Left lung (tissue), 10 donors: ENCODE measurements around the gene SPRED1. TPM values are rescaled to one million over a fixed set of nuclear protein-coding genes. Genes with fewer than 3 reads are reported as not detected.

ENCODE experiments used
- ATAC-seq: fragments of 200-7000 bp; cut with Tn5 transposase; one replicate; pipeline ENCODE4 v1.9.1; 2020; ENCODE audit warnings: moderate library complexity
- DNase-seq, 4 donors: peaks; one replicate each; pipeline ENCODE4 v3.0.0-alpha.2; 2013 to 2020
- H3K27ac ChIP-seq, 2 donors: fragments of 200-600 bp; sonication (generic) in 1 of 2; one replicate each; pipeline versions ENCODE4 v1.5.0 to v1.8.0; 2020 to 2021
- H3K27me3 ChIP-seq, 2 donors: fragments of 200-600 bp; sonication (generic) in 1 of 2; one replicate each; pipeline versions ENCODE4 v1.5.0 to v1.8.0; 2020 to 2021
- H3K36me3 ChIP-seq, 2 donors: fragments of 200-600 bp; sonication (generic) in 1 of 2; one replicate each; pipeline versions ENCODE4 v1.5.0 to v1.8.0; 2020 to 2021
- H3K4me1 ChIP-seq, 2 donors: fragments of 200-600 bp; one replicate each; pipeline ENCODE4 v1.8.0; 2021
- H3K4me3 ChIP-seq, 2 donors: fragments of 200-600 bp; sonication (generic) in 1 of 2; one replicate each; pipeline versions ENCODE4 v1.5.0 to v1.8.0; 2020 to 2021; ENCODE audit warnings: mild to moderate bottlenecking in 1 of 2
- H3K9me3 ChIP-seq, 2 donors: fragments of 200-600 bp; sonication (generic) in 1 of 2; one replicate each; pipeline versions ENCODE4 v1.5.0 to v1.8.0; 2020 to 2021
- CTCF ChIP-seq, 2 donors: fragments of 200-600 bp; sonication (generic) in 1 of 2; IDR thresholded peaks; one replicate each; pipeline versions ENCODE4 v1.5.0 to v1.8.0; 2021; ENCODE audit warnings: antibody characterized with exemption in 2 of 2
- intact Hi-C, 2 donors: fragments of 100-400 bp; cut with DNase I; formaldehyde crosslinking; loops; one replicate each; pipeline versions ENCODE4 v1.11.2 to v1.14.2; 2022
- polyA plus RNA-seq, 6 donors: library from polyadenylated mRNA; unstranded; fragments of 120-200 nt; gene quantifications; one replicate each; pipeline ENCODE4 v1.2.1, GENCODE V29; 2013; ENCODE audit not compliant: insufficient read length in 6 of 6
- total RNA-seq, 2 donors: library from RNA; stranded (reverse); fragmentation: NEBNext Ultra II Directional; extraction: Animal tissue kit (Norgen Biotek cat#: 25700); gene quantifications; one replicate each; pipeline ENCODE4 v1.2.1, GENCODE V29; 2021
- donor health status: DM: no; HTN: yes; CAD: no.
- donor health status: DM: no; HTN: no; CAD: no.

SPRED1 gene
- total and polyA plus RNA-seq, 8 donors, result 36.3 to 59.4 (median 44.6) TPM

GRCh38 chr15:38215707-38216106 is 36.9 kb upstream of the SPRED1 start:
- peaks cover 3 to 7% of the 10 kb centered on the region in 2 donors for H3K4me1 ChIP-seq
- intact Hi-C loops, result no loop called here
- DNase-seq (no peak), ATAC-seq (no peak)
- H3K9me3 ChIP-seq, result no peaks in the 10 kb centered on the region
- TF ChIP-seq CTCF (IDR thresholded peaks at IDR 0.05), result no peak
- H3K27ac ChIP-seq, result no peak overlapping the region
- H3K4me3 ChIP-seq, result no peak overlapping the region
- no peaks in the 10 kb centered on the region for H3K36me3 ChIP-seq
- H3K27me3 ChIP-seq, result no peaks in the 10 kb centered on the region

- no peaks in the 10 kb centered on the region for H3K36me3 ChIP-seq
- no peak for ATAC-seq
- H3K27ac ChIP-seq, result no peak overlapping the region
- no peak overlapping the region for H3K4me3 ChIP-seq
- H3K9me3 ChIP-seq, result no peaks in the 10 kb centered on the region
- peaks cover 3 to 7% of the 10 kb centered on the region in 2 donors for H3K4me1 ChIP-seq
- DNase-seq, result no peak
- H3K27me3 ChIP-seq, result no peaks in the 10 kb centered on the region
- TF ChIP-seq CTCF (IDR thresholded peaks at IDR 0.05), result no peak
- intact Hi-C loops, result no loop called here
Measured at GRCh38 chr15:38216763-38217162, 35.9 kb upstream of the SPRED1 start.

GRCh38 chr15:38217191-38217595 is 35.4 kb upstream of the SPRED1 start:
- intact Hi-C loops, result no loop called here
- peak overlapping the region; percentile 28 to 35 for H3K27ac ChIP-seq

GRCh38 chr15:38217788-38218609 is 34.6 kb upstream of the SPRED1 start:
- Histone ChIP-seq H3K27ac (peak overlapping the region; percentile 28 to 35), H3K4me3 (no peak overlapping the region), H3K4me1 (peaks cover 3 to 4% of the 10 kb centered on the region in 2 donors), H3K36me3 (no peaks in the 10 kb centered on the region), H3K27me3 (no peaks in the 10 kb centered on the region), H3K9me3 (no peaks in the 10 kb centered on the region)
- DNase-seq, result no peak
- intact Hi-C loops, result no loop called here
- TF ChIP-seq CTCF (IDR thresholded peaks at IDR 0.05), result no peak
- peak; percentile 83 for ATAC-seq

More at GRCh38 chr15:38217191-38217595, 35.4 kb upstream of the SPRED1 start:
- Histone ChIP-seq H3K9me3 (no peaks in the 10 kb centered on the region), H3K36me3 (no peaks in the 10 kb centered on the region), H3K4me3 (no peak overlapping the region), H3K27me3 (no peaks in the 10 kb centered on the region), H3K4me1 (peaks cover 3 to 7% of the 10 kb centered on the region in 2 donors)
- TF ChIP-seq CTCF (IDR thresholded peaks at IDR 0.05), result no peak
- DNase-seq, result no peak
- peak; percentile 77 for ATAC-seq

- no peak for ATAC-seq
- no peak overlapping the region for H3K27ac ChIP-seq
Measured at GRCh38 chr15:38220606-38221273, 31.9 kb upstream of the SPRED1 start.

More at GRCh38 chr15:38220606-38221273, 31.9 kb upstream of the SPRED1 start:
- Histone ChIP-seq H3K4me3 (no peak overlapping the region), H3K36me3 (no peaks in the 10 kb centered on the region), H3K27me3 (no peaks in the 10 kb centered on the region), H3K9me3 (no peaks in the 10 kb centered on the region), H3K4me1 (peaks cover 3% of the 10 kb centered on the region in 2 donors)
- intact Hi-C loops, result no loop called here
- DNase-seq, result no peak
- no peak for TF ChIP-seq CTCF (IDR thresholded peaks at IDR 0.05)
